BLaER1 (cell line): Measurements from ENCODE around the gene SLAIN1.

Experiments used
- H3K27ac ChIP-seq: shearing (Covaris generic); formaldehyde crosslinking; 2 replicates; pipeline ENCODE4 v1.8.1; 2022
- H3K27me3 ChIP-seq: shearing (Covaris generic); formaldehyde crosslinking; 2 replicates; pipeline ENCODE4 v1.8.1; 2022
- H3K36me3 ChIP-seq: shearing (Covaris generic); formaldehyde crosslinking; 2 replicates; pipeline ENCODE4 v1.8.1; 2022
- H3K4me1 ChIP-seq: shearing (Covaris generic); formaldehyde crosslinking; 2 replicates; pipeline ENCODE4 v1.8.1; 2022
- H3K4me2 ChIP-seq: shearing (Covaris generic); formaldehyde crosslinking; 2 replicates; pipeline ENCODE4 v1.8.1; 2022
- H3K4me3 ChIP-seq: shearing (Covaris generic); formaldehyde crosslinking; 2 replicates; pipeline ENCODE4 v1.8.1; 2022
- H3K9ac ChIP-seq: shearing (Covaris generic); formaldehyde crosslinking; 2 replicates; pipeline ENCODE4 v1.8.1; 2022
- H3K9me3 ChIP-seq: shearing (Covaris generic); formaldehyde crosslinking; 2 replicates; pipeline ENCODE4 v1.8.1; 2022
- H4K20me1 ChIP-seq: shearing (Covaris generic); formaldehyde crosslinking; 2 replicates; pipeline ENCODE4 v1.8.1; 2022
- Cebpa-rat ChIP-seq: shearing (Covaris generic); IDR thresholded peaks from 2 replicates; pipeline ENCODE4 v1.8.1; 2022

SLAIN1 gene

DNA sequence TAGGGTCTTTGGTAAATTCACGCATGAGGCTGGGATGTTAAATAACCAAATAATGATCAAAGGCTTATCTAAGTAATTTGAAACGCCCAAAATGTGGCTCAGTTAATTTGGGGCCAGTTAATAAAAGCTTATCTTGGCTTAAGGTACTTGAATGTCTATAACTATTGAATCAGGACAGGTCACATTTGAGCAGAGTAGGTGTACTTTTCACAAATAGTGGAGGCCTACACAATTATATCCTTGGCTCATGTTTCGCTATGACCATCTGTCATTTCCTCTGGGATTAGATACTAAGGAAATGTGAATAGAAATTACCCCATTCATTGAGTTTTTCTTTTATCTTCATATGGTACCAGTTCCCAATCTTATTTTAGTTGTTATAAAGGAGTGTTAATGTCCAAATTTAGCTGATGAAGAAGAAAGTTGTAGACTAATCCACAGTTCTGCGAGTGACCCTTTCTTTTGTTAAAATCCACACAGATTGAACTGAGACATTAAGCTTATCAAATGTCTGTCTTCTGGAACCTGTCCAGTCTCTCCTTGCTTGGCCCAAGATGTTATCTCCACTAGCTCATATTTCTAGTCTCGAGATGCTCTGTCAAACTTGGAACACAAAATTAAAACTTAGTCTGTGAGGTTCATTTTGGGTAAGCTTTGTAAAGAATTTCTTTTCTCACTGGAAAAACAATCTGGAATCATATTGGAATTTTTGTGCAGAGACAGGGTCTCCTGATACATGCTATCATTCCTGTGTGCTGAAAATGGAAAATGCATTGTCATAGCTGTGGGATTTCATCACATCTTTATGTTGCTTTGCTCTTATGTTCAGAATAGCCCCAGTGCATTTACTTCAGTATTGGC lies 31.0 kb downstream of the SLAIN1 start:
- Histone ChIP-seq H3K4me2 (peak overlapping the region; percentile 18), H3K4me1 (peaks cover 41% of the 10 kb centered on the region), H4K20me1 (peaks cover 35% of the 10 kb centered on the region; the same call in 1 of the 2 replicates), H3K27ac (no peak overlapping the region), H3K4me3 (no peak overlapping the region), H3K36me3 (peaks cover 88% of the 10 kb centered on the region), H3K9ac (no peak overlapping the region), H3K27me3 (no peaks in the 10 kb centered on the region), H3K9me3 (peaks cover 7% of the 10 kb centered on the region)
- TF ChIP-seq Cebpa-rat: no peak

- Histone ChIP-seq H3K9me3 (no peaks in the 10 kb centered on the region), H3K27me3 (no peaks in the 10 kb centered on the region), H3K4me1 (peaks cover 40% of the 10 kb centered on the region), H3K9ac (no peak overlapping the region), H3K4me3 (no peak overlapping the region), H4K20me1 (peaks cover 35% of the 10 kb centered on the region; the same call in 1 of the 2 replicates), H3K36me3 (peaks cover 88% of the 10 kb centered on the region), H3K27ac (no peak overlapping the region), H3K4me2 (peak overlapping the region; percentile 9; the same call in 1 of the 2 replicates)
- no peak for TF ChIP-seq Cebpa-rat
These were observed 32.2 kb downstream of the SLAIN1 start for GRCh38 chr13:77729502-77730221.

GRCh38 chr13:77730572-77730971 lies 33.1 kb downstream of the SLAIN1 start:
- H3K4me1 ChIP-seq: peaks cover 30% of the 10 kb centered on the region
- no peaks in the 10 kb centered on the region for H3K9me3 ChIP-seq
- no peaks in the 10 kb centered on the region for H3K27me3 ChIP-seq
- TF ChIP-seq Cebpa-rat: no peak
- H3K4me3 ChIP-seq: no peak overlapping the region
- peaks cover 30% of the 10 kb centered on the region; the same call in 1 of the 2 replicates for H4K20me1 ChIP-seq
- peaks cover 82% of the 10 kb centered on the region for H3K36me3 ChIP-seq
- no peak overlapping the region for H3K27ac ChIP-seq
- H3K9ac ChIP-seq: no peak overlapping the region
- no peak overlapping the region for H3K4me2 ChIP-seq

- no peak overlapping the region for H3K27ac ChIP-seq
These were observed 34.8 kb downstream of the SLAIN1 start for GRCh38 chr13:77732287-77732686.

GRCh38 chr13:77733674-77734073 lies 36.2 kb downstream of the SLAIN1 start:
- TF ChIP-seq Cebpa-rat: no peak

More at GRCh38 chr13:77732287-77732686, 34.8 kb downstream of the SLAIN1 start:
- Histone ChIP-seq H3K27me3 (no peaks in the 10 kb centered on the region), H3K36me3 (peaks cover 85% of the 10 kb centered on the region), H3K9ac (no peak overlapping the region), H3K4me3 (no peak overlapping the region), H3K4me1 (peaks cover 27% of the 10 kb centered on the region), H4K20me1 (peaks cover 26% of the 10 kb centered on the region; the same call in 1 of the 2 replicates), H3K9me3 (no peaks in the 10 kb centered on the region), H3K4me2 (no peak overlapping the region)
- no peak for TF ChIP-seq Cebpa-rat

GRCh38 chr13:77737583-77738200 lies 40.2 kb downstream of the SLAIN1 start:
- H3K27ac ChIP-seq: no peak overlapping the region
- no peak overlapping the region for H3K9ac ChIP-seq
- H3K9me3 ChIP-seq: no peaks in the 10 kb centered on the region
- TF ChIP-seq Cebpa-rat: no peak
- H4K20me1 ChIP-seq: peaks cover 51% of the 10 kb centered on the region
- H3K4me3 ChIP-seq: no peak overlapping the region
- H3K4me1 ChIP-seq: no peaks in the 10 kb centered on the region
- no peaks in the 10 kb centered on the region for H3K27me3 ChIP-seq
- H3K4me2 ChIP-seq: no peak overlapping the region
- H3K36me3 ChIP-seq: peaks cover 61% of the 10 kb centered on the region

More at GRCh38 chr13:77733674-77734073, 36.2 kb downstream of the SLAIN1 start:
- no peak overlapping the region for H3K9ac ChIP-seq
- peaks cover 14% of the 10 kb centered on the region; the same call in 1 of the 2 replicates for H3K4me1 ChIP-seq
- no peak overlapping the region for H3K4me3 ChIP-seq
- H3K4me2 ChIP-seq: no peak overlapping the region
- no peaks in the 10 kb centered on the region for H3K9me3 ChIP-seq
- no peak overlapping the region for H3K27ac ChIP-seq
- no peaks in the 10 kb centered on the region for H3K27me3 ChIP-seq
- H4K20me1 ChIP-seq: peaks cover 39% of the 10 kb centered on the region; the same call in 1 of the 2 replicates
- H3K36me3 ChIP-seq: peaks cover 85% of the 10 kb centered on the region

DNA sequence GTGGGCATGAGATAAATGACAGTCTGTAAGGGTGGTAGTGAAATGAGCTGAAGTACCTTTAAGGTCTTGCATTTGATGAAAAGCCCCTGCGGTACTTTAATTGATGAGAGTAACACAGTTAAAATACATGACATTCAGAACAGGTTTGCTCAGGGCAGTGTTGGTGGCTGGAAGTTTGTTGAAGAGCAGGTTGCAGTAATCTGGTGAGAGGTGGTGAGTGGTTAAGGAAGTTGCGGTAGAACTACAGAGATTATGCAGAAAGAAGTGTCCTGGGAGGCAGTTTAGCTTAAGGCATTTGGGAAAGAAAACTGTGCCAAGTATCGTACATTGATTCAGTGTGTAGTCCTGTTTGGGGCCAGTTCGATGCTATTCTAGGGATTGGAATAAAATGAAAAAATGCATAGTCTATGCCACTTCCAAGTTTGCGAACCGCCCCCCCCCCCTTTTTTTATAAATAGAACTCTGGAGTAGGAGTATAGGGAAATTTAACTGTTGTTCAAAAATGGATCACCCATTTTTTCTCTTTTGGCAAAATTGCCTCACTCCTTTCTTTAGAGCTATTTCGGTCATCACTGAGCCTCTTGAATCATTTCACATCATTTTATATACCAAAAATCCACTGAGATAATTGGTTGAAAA lies 42.7 kb downstream of the SLAIN1 start:
- no peak overlapping the region for H3K9ac ChIP-seq
- H3K27me3 ChIP-seq: no peaks in the 10 kb centered on the region
- H3K27ac ChIP-seq: no peak overlapping the region
- no peaks in the 10 kb centered on the region for H3K9me3 ChIP-seq
- no peak overlapping the region for H3K4me2 ChIP-seq
- H4K20me1 ChIP-seq: peaks cover 46% of the 10 kb centered on the region
- peaks cover 62% of the 10 kb centered on the region for H3K36me3 ChIP-seq
- no peak overlapping the region for H3K4me3 ChIP-seq
- no peak for TF ChIP-seq Cebpa-rat
- no peaks in the 10 kb centered on the region for H3K4me1 ChIP-seq

GRCh38 chr13:77740931-77741596 lies 43.6 kb downstream of the SLAIN1 start:
- no peaks in the 10 kb centered on the region for H3K27me3 ChIP-seq
- H3K9me3 ChIP-seq: no peaks in the 10 kb centered on the region
- no peak overlapping the region for H3K4me2 ChIP-seq
- no peak overlapping the region for H3K27ac ChIP-seq
- peaks cover 46% of the 10 kb centered on the region for H4K20me1 ChIP-seq
- H3K9ac ChIP-seq: no peak overlapping the region
- TF ChIP-seq Cebpa-rat: no peak
- no peak overlapping the region for H3K4me3 ChIP-seq
- H3K4me1 ChIP-seq: no peaks in the 10 kb centered on the region
- H3K36me3 ChIP-seq: peaks cover 62% of the 10 kb centered on the region

DNA sequence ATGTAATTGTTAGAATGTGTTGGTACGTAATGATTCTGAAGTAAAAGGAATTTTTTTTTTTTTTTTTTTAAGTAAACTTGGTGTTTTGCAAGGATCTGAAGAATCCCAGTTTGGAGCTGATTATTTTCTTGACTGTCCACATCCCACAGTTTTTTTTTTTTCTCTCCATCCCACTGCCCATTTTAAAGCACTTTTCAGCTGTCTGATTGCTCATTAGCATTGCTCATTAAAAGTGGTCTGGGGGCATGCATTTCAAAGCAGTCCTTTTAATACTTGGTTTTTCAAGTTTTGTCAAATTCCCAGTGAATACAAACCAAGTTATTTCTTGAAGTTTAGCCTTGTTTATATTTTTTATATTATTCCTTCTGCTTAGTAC lies 44.1 kb downstream of the SLAIN1 start:
- H3K27ac ChIP-seq: no peak overlapping the region
- H3K4me3 ChIP-seq: no peak overlapping the region
- no peaks in the 10 kb centered on the region for H3K4me1 ChIP-seq
- peaks cover 48% of the 10 kb centered on the region for H4K20me1 ChIP-seq
- no peaks in the 10 kb centered on the region for H3K9me3 ChIP-seq
- H3K9ac ChIP-seq: no peak overlapping the region
- H3K36me3 ChIP-seq: peaks cover 61% of the 10 kb centered on the region
- H3K4me2 ChIP-seq: no peak overlapping the region
- TF ChIP-seq Cebpa-rat: no peak
- H3K27me3 ChIP-seq: no peaks in the 10 kb centered on the region
